ENCODE data around the gene IRX4.

The IRX4 gene

GRCh38 chr5:1910861-1911772 lies 28.4 kb upstream of the IRX4 start:
- Histone ChIP-seq H3K79me2 (no peaks in the 10 kb centered on the region), H3K9ac (no peak overlapping the region), H3K4me3 (ENCODE audit: low read depth, low read length) (no peak overlapping the region), H3K36me3 (ENCODE audit: control insufficient read depth, insufficient read depth, low read length) (no peaks in the 10 kb centered on the region), H2AFZ (no peak overlapping the region), H3K9me3 (ENCODE audit: control insufficient read depth, low read length) (no peaks in the 10 kb centered on the region), H3K4me1 (no peaks in the 10 kb centered on the region), H3K27ac (no peak overlapping the region), H3K4me2 (ENCODE audit: low read length) (no peak overlapping the region), H3K27me3 (ENCODE audit: control insufficient read depth, insufficient read depth, low read length) (no peaks in the 10 kb centered on the region)
- TF ChIP-seq CTCF (IDR thresholded peaks at IDR 0.05): no peak

GRCh38 chr5:1910081-1910760 lies 27.5 kb upstream of the IRX4 start:
- no peaks in the 10 kb centered on the region for H3K4me1 ChIP-seq
- H3K36me3 ChIP-seq (ENCODE audit: control insufficient read depth, insufficient read depth, low read length): no peaks in the 10 kb centered on the region
- H3K9ac ChIP-seq: no peak overlapping the region
- H2AFZ ChIP-seq: no peak overlapping the region
- H3K4me3 ChIP-seq (ENCODE audit: low read depth, low read length): no peak overlapping the region
- H3K27ac ChIP-seq: no peak overlapping the region
- no peaks in the 10 kb centered on the region for H3K9me3 ChIP-seq (ENCODE audit: control insufficient read depth, low read length)
- no peaks in the 10 kb centered on the region for H3K79me2 ChIP-seq
- H3K27me3 ChIP-seq (ENCODE audit: control insufficient read depth, insufficient read depth, low read length): no peaks in the 10 kb centered on the region
- TF ChIP-seq CTCF (IDR thresholded peaks at IDR 0.05): no peak
- no peak overlapping the region for H3K4me2 ChIP-seq (ENCODE audit: low read length)

GRCh38 chr5:1909346-1909985 lies 26.7 kb upstream of the IRX4 start:
- H2AFZ ChIP-seq: no peak overlapping the region

GRCh38 chr5:1908931-1909330 lies 26.2 kb upstream of the IRX4 start:
- no peak overlapping the region for H3K4me3 ChIP-seq (ENCODE audit: low read depth, low read length)
- H3K9ac ChIP-seq: no peak overlapping the region
- H2AFZ ChIP-seq: no peak overlapping the region
- no peak for TF ChIP-seq CTCF (IDR thresholded peaks at IDR 0.05)
- H3K4me1 ChIP-seq: no peaks in the 10 kb centered on the region
- no peak overlapping the region for H3K27ac ChIP-seq
- H3K79me2 ChIP-seq: no peaks in the 10 kb centered on the region
- no peaks in the 10 kb centered on the region for H3K27me3 ChIP-seq (ENCODE audit: control insufficient read depth, insufficient read depth, low read length)
- no peak overlapping the region for H3K4me2 ChIP-seq (ENCODE audit: low read length)
- H3K36me3 ChIP-seq (ENCODE audit: control insufficient read depth, insufficient read depth, low read length): no peaks in the 10 kb centered on the region
- no peaks in the 10 kb centered on the region for H3K9me3 ChIP-seq (ENCODE audit: control insufficient read depth, low read length)

More at GRCh38 chr5:1909346-1909985, 26.7 kb upstream of the IRX4 start:
- Histone ChIP-seq H3K4me1 (no peaks in the 10 kb centered on the region), H3K27me3 (ENCODE audit: control insufficient read depth, insufficient read depth, low read length) (no peaks in the 10 kb centered on the region), H3K4me3 (ENCODE audit: low read depth, low read length) (no peak overlapping the region), H3K4me2 (ENCODE audit: low read length) (no peak overlapping the region), H3K9ac (no peak overlapping the region), H3K9me3 (ENCODE audit: control insufficient read depth, low read length) (no peaks in the 10 kb centered on the region), H3K36me3 (ENCODE audit: control insufficient read depth, insufficient read depth, low read length) (no peaks in the 10 kb centered on the region), H3K27ac (no peak overlapping the region), H3K79me2 (no peaks in the 10 kb centered on the region)
- TF ChIP-seq CTCF (IDR thresholded peaks at IDR 0.05): no peak
